Jurkat, Clone E6-1 (cell line): ENCODE measurements around the gene ZRSR2.
"Not testable (repeated sequence)": the region's sequence is repeated elsewhere in the genome, so short reads cannot be mapped to it uniquely, and the experiment has no call there.

Experiments
- DNase-seq: peaks from one replicate; pipeline ENCODE4 v3.0.0-alpha.2; 2011; ENCODE audit warnings: low read depth, low spot score
- H3K4me3 ChIP-seq: 2 replicates; pipeline ENCODE4 v1.5.1; 2011; ENCODE audit warnings: mild to moderate bottlenecking, low read length, control low read depth, moderate library complexity

Gene ZRSR2

GRCh38 chrX:15785176-15785750 is 5.0 kb upstream of the ZRSR2 start:
- no peak for DNase-seq
- no peak overlapping the region for H3K4me3 ChIP-seq

GRCh38 chrX:15786915-15787314 is 3.4 kb upstream of the ZRSR2 start:
- H3K4me3 ChIP-seq = no peak overlapping the region
- no peak for DNase-seq

- H3K4me3 ChIP-seq = peak overlapping the region; percentile 72
- DNase-seq = no peak
Observed at GRCh38 chrX:15790769-15791290, 546 bp downstream of the ZRSR2 start.

GRCh38 chrX:15797707-15798106 is 7.4 kb downstream of the ZRSR2 start:
- no peak overlapping the region for H3K4me3 ChIP-seq
- DNase-seq = no peak

GRCh38 chrX:15804563-15804962 is 14.3 kb downstream of the ZRSR2 start:
- DNase-seq = no peak

GRCh38 chrX:15808254-15808653 is 18.0 kb downstream of the ZRSR2 start:
- H3K4me3 ChIP-seq = no peak overlapping the region
- no peak for DNase-seq

More at GRCh38 chrX:15804563-15804962, 14.3 kb downstream of the ZRSR2 start:
- H3K4me3 ChIP-seq = no peak overlapping the region

GRCh38 chrX:15812192-15812938 is 22.1 kb downstream of the ZRSR2 start:
- no peak overlapping the region for H3K4me3 ChIP-seq
- no peak for DNase-seq

GRCh38 chrX:15813416-15813815 is 23.1 kb downstream of the ZRSR2 start:
- H3K4me3 ChIP-seq = no peak overlapping the region
- no peak for DNase-seq

- no peak overlapping the region for H3K4me3 ChIP-seq
- DNase-seq = no peak
Observed at GRCh38 chrX:15814771-15815365, 24.6 kb downstream of the ZRSR2 start.

GRCh38 chrX:15815779-15816437 is 25.6 kb downstream of the ZRSR2 start:
- no peak overlapping the region for H3K4me3 ChIP-seq
- DNase-seq = peak; percentile 42

GRCh38 chrX:15816438-15816809 is 26.1 kb downstream of the ZRSR2 start:
- H3K4me3 ChIP-seq = no peak overlapping the region
- DNase-seq = no peak

GRCh38 chrX:15816886-15817285 is 26.6 kb downstream of the ZRSR2 start:
- H3K4me3 ChIP-seq = no peak overlapping the region

GRCh38 chrX:15820106-15821073 is 30.1 kb downstream of the ZRSR2 start:
- DNase-seq = no peak
- H3K4me3 ChIP-seq = no peak overlapping the region

More at GRCh38 chrX:15816886-15817285, 26.6 kb downstream of the ZRSR2 start:
- DNase-seq = peak; percentile 81

- H3K4me3 ChIP-seq = no peak overlapping the region
- DNase-seq = no peak
Observed at GRCh38 chrX:15822922-15823321, 32.6 kb downstream of the ZRSR2 start.

GRCh38 chrX:15825936-15826335 is 35.7 kb downstream of the ZRSR2 start:
- H3K4me3 ChIP-seq = no peak overlapping the region
- DNase-seq = no peak

GRCh38 chrX:15829217-15829616 is 38.9 kb downstream of the ZRSR2 start:
- no peak for DNase-seq
- no peak overlapping the region for H3K4me3 ChIP-seq

- not testable (repeated sequence) for DNase-seq, H3K4me3 ChIP-seq
Observed at GRCh38 chrX:15831347-15831746, 41.1 kb downstream of the ZRSR2 start.

- no peak overlapping the region for H3K4me3 ChIP-seq
- no peak for DNase-seq
Observed at GRCh38 chrX:15834053-15834452, 43.8 kb downstream of the ZRSR2 start.
